K562 (cell line): ENCODE measurements around the gene MLC1. TPM values are rescaled to one million over a fixed set of nuclear protein-coding genes. Genes with fewer than 3 reads are reported as not detected.

Experiments used
- ATAC-seq: fragments of 200-7000 bp; cut with Tn5 transposase; 3 replicates; pipeline ENCODE4 v1.9.1; 2020; ENCODE audit warnings: moderate library complexity
- BruUV-seq: library from RNA; stranded (reverse); fragments of 400-500 nt; replicated peaks from 2 replicates; lab custom pipeline; 2021; lab: Mats Ljungman, UMichigan
- CTCF ChIA-PET: fragments of 300-600 bp; formaldehyde crosslinking; extraction: SDS; loops from one replicate; lab custom pipeline; 2021; ENCODE audit warnings: low intra/inter-chr PET ratio; lab: Yijun Ruan, JAX
- POLR2A ChIA-PET: fragments of 300-600, 350-650 bp; sonication (Branson Sonifier 250); formaldehyde crosslinking; extraction: SDS; loops from one replicate; lab custom pipeline; 2021; ENCODE audit warnings: antibody characterized with exemption, inconsistent platforms; lab: Yijun Ruan, JAX
- DNase-seq, 4 experiments: peaks; one replicate each; pipeline versions ENCODE4 v3.0.0 to v3.0.0-alpha.2; 2011 to 2018; ENCODE audit warnings: low spot score in 3 of 4, mixed read lengths in 3 of 4; ENCODE audit errors: extremely low read depth in 1 of 4
- FAIRE-seq: peaks from 2 replicates; lab custom pipeline; 2011; peaks lifted over from hg19 to GRCh38; lab: Jason Lieb, UNC
- H2AFZ ChIP-seq: 2 replicates; pipeline ENCODE4 v1.6.0; 2011; ENCODE audit warnings: low read depth, low read length, control low read depth, inconsistent platforms
- H3K27ac ChIP-seq: fragments of 200-600 bp; 3 replicates; pipeline ENCODE4 v1.8.0; 2011; ENCODE audit warnings: low read depth, mild to moderate bottlenecking, control low read depth, inconsistent platforms, low read length, moderate library complexity, mixed read lengths; ENCODE audit errors: extremely low read depth
- H3K27me3 ChIP-seq, 2 experiments: fragments of 300-600 bp in 1 of 2; 2 replicates in 1 of 2; 3 replicates in 1 of 2; pipeline versions ENCODE4 v1.6.0 to v1.8.0; 2011; ENCODE audit warnings: inconsistent platforms in 2 of 2, low read length in 2 of 2, mild to moderate bottlenecking in 1 of 2, mixed read lengths in 1 of 2, moderate library complexity in 1 of 2; ENCODE audit not compliant: control insufficient read depth in 2 of 2, insufficient read depth in 2 of 2
- H3K36me3 ChIP-seq: fragments of 300-600 bp; 3 replicates; pipeline ENCODE4 v1.8.0; 2011; ENCODE audit warnings: mild to moderate bottlenecking, low read length, inconsistent platforms; ENCODE audit not compliant: control insufficient read depth, insufficient read depth
- H3K4me1 ChIP-seq, 2 experiments: fragments of 200-600 bp in 1 of 2; replicated peaks in 1 of 2; 2 replicates in 1 of 2; 3 replicates in 1 of 2; pipeline versions ENCODE4 v1.5.1 to v1.8.0; 2011; ENCODE audit warnings: inconsistent platforms in 2 of 2, low read length in 2 of 2, mild to moderate bottlenecking in 1 of 2, mixed read lengths in 1 of 2, moderate library complexity in 1 of 2; ENCODE audit not compliant: control insufficient read depth in 2 of 2, insufficient read depth in 2 of 2
- H3K4me2 ChIP-seq: 2 replicates; pipeline ENCODE4 v1.6.1; 2011; ENCODE audit warnings: low read length, control low read depth, inconsistent platforms, mixed read lengths; ENCODE audit not compliant: insufficient read depth
- H3K4me3 ChIP-seq: fragments of 200-600 bp; sonication (generic), shearing (Covaris generic); 2 replicates; pipeline ENCODE4 v1.5.1; 2016; ENCODE audit warnings: control low read depth, inconsistent platforms
- H3K79me2 ChIP-seq: fragments of 200-600 bp; 3 replicates; pipeline ENCODE4 v1.8.0; 2011; ENCODE audit warnings: low read length, inconsistent platforms; ENCODE audit not compliant: control insufficient read depth, insufficient read depth
- H3K9ac ChIP-seq, 2 experiments: 2 replicates each; pipeline versions ENCODE4 v1.6.0 to v1.6.1; 2011; ENCODE audit warnings: low read depth in 2 of 2, low read length in 2 of 2, control low read depth in 1 of 2, inconsistent platforms in 1 of 2, mild to moderate bottlenecking in 1 of 2, mixed read lengths in 1 of 2; ENCODE audit not compliant: insufficient read depth in 1 of 2
- H3K9me1 ChIP-seq: one replicate; pipeline ENCODE4 v1.6.0; 2011; ENCODE audit warnings: inconsistent platforms, mild to moderate bottlenecking, low read length, moderate library complexity; ENCODE audit not compliant: control insufficient read depth, insufficient read depth
- H3K9me3 ChIP-seq: replicated peaks from 2 replicates; pipeline ENCODE4 v1.5.1; 2011; ENCODE audit warnings: low read depth, low read length, inconsistent platforms; ENCODE audit not compliant: control insufficient read depth, insufficient read depth
- H4K20me1 ChIP-seq: replicated peaks from 2 replicates; pipeline ENCODE4 v1.6.1; 2011; ENCODE audit warnings: low read length, inconsistent platforms, mixed read lengths; ENCODE audit not compliant: control insufficient read depth, insufficient read depth
- NCOA1 ChIP-seq: fragments of 450-650 bp; IDR thresholded peaks from 2 replicates; pipeline ENCODE4 v1.6.1; 2016; ENCODE audit warnings: low read depth
- NR4A1 ChIP-seq, 2 experiments: fragments of 250-450 bp in 1 of 2; fragments of 450-650 bp in 1 of 2; sonication (Bioruptor Pico) in 1 of 2; IDR thresholded peaks; 2 replicates each; pipeline versions ENCODE4 v1.4.0 to v1.6.1; 2016 to 2020; ENCODE audit warnings: mild to moderate bottlenecking in 2 of 2, missing compliant biosample characterization in 1 of 2, missing genetic modification characterization in 1 of 2, moderate library complexity in 1 of 2
- PREB ChIP-seq: sonication (generic); formaldehyde crosslinking; IDR thresholded peaks from 2 replicates; pipeline ENCODE4 v1.8.1; 2023; ENCODE audit warnings: mild to moderate bottlenecking, missing genetic modification reagents
- RBM17 ChIP-seq: fragments of 200-400 bp; formaldehyde crosslinking; IDR thresholded peaks from 2 replicates; pipeline ENCODE4 v1.6.1; 2017; ENCODE audit warnings: low read depth, mild to moderate bottlenecking, low read length, borderline replicate concordance
- SMAD3 ChIP-seq: fragments of 450-650 bp; formaldehyde crosslinking; conservative IDR thresholded peaks from 2 replicates; pipeline ENCODE4 v1.4.0; 2020; ENCODE audit warnings: mild to moderate bottlenecking
- TAF15 ChIP-seq: fragments of 200-400 bp; formaldehyde crosslinking; IDR thresholded peaks from 2 replicates; pipeline ENCODE4 v1.6.1; 2017; ENCODE audit warnings: mild to moderate bottlenecking, low read depth, low read length, moderate library complexity
- ZBTB7A ChIP-seq: IDR thresholded peaks from 2 replicates; pipeline ENCODE4 v1.6.1; 2011; ENCODE audit warnings: low read depth, mild to moderate bottlenecking, low read length, moderate library complexity, borderline replicate concordance; ENCODE audit not compliant: control insufficient read depth
- ZNF12 ChIP-seq: sonication (generic); formaldehyde crosslinking; IDR thresholded peaks from 2 replicates; pipeline ENCODE4 v1.4.0; 2020; ENCODE audit warnings: mild to moderate bottlenecking, missing genetic modification reagents
- ZNF561 ChIP-seq: fragments of 450-650 bp; formaldehyde crosslinking; conservative IDR thresholded peaks from 2 replicates; pipeline ENCODE4 v1.4.0; 2020; ENCODE audit warnings: mild to moderate bottlenecking, moderate library complexity
- WGBS: fragments of 100-300 bp; shearing (Covaris generic); methylation state at CpG from one replicate; pipeline ENCODE4 v1.1.6; 2016; ENCODE audit warnings: low coverage, mixed read lengths; ENCODE audit not compliant: insufficient coverage; ENCODE audit errors: missing lambda C conversion rate; 5-methylcytosine and 5-hydroxymethylcytosine counted together
- in situ Hi-C: fragments of 300-500 bp; cut with MboI; formaldehyde crosslinking; loops from 4 replicates; pipeline ENCODE4 v1.15.0; 2018; ENCODE audit warnings: inconsistent platforms, mixed read lengths
- intact Hi-C: fragments of 100-400 bp; cut with micrococcal nuclease; formaldehyde crosslinking; loops from 2 replicates; pipeline ENCODE4 v1.14.2; 2022
- polyA plus RNA-seq, 8 experiments: library from polyadenylated mRNA; depleted of rRNA in 4 of 8; stranded (reverse) in 5 of 8; unstranded in 3 of 8; fragments of >200 nt; fragmentation: Nextera tagmentation in 2 of 8; fragmentation: Illumina TruSeq in 1 of 8; extraction: Ambion mirVana in 2 of 8; extraction: Trizol in 1 of 8; gene quantifications; 2 replicates each; pipeline versions ENCODE4 v1.2.1 to v1.2.3, GENCODE V29; 2011 to 2014; ENCODE audit warnings: inconsistent platforms in 1 of 8, missing spikeins in 1 of 8
- total RNA-seq, 7 experiments: library from RNA; depleted of rRNA in 6 of 7; stranded (reverse); fragments of >200 nt in 6 of 7; fragmentation: Illumina TruSeq in 2 of 7; extraction: Trizol in 2 of 7; gene quantifications; 2 replicates each; pipeline versions ENCODE4 v1.2.1 to v1.2.3, GENCODE V29; 2011 to 2021; ENCODE audit warnings: low replicate concordance in 1 of 7
- TF ChIP-seq, protein P1 (sequence below), 3 experiments: IDR thresholded peaks in 2 of 3; conservative IDR thresholded peaks in 1 of 3; 2 replicates each; pipeline ENCODE4 v1.5.1; 2011 to 2012; ENCODE audit warnings: low read length in 3 of 3, mild to moderate bottlenecking in 3 of 3, control low read depth in 2 of 3, improper control_type of control experiment in 1 of 3, inconsistent platforms in 1 of 3, low read depth in 1 of 3, mixed read lengths in 1 of 3, moderate library complexity in 1 of 3; ENCODE audit not compliant: insufficient read depth in 2 of 3
- TF ChIP-seq, protein P2 (sequence below): fragments of 250-450 bp; sonication (Bioruptor Pico); IDR thresholded peaks from 2 replicates; pipeline ENCODE4 v1.6.1; 2021; ENCODE audit warnings: mild to moderate bottlenecking

Gene MLC1
- total and polyA plus RNA-seq, 9 of the 15 experiments (the other 6 are each of a cell fraction or from before 2014, with no cell fraction given): 0.06 to 0.98 (median 0.39) TPM

DNA sequence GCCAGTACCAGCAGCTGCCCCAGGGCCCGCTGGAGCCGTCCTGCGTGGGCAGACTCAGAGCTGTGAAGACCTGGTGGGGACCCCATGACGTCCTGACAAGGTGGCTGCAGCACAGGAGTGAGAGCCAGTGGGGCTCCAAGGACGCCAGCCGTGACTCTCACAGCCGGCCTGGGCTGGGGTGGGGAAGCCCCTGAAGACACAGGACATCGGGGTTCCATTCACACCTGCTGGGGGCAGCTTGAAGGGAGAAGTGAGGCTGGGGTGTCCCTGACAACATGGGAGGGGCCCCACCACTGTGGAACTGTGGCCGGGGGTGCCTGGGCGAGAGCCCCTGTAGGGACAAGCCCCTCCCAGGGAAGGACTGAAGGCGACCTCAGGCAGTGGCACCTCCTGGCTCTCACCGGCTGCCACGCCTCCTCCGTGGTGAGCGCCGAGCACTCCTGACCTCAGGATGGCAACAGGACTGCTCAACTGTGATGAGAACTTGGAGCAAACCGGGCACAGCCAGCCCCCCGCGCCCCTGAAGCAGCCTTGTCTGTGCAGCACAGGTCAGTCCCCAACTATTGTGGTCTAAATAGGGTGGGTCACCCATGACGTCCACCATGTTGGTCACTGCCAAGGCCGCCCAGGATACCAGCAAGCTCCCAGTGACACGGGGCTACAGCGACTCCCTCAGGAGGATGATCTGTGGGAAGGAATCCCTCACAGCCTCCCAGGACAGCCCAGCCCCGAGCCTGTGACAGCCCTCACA is 49.9 kb downstream of the MLC1 start (continued):
- TF ChIP-seq RBM17: no peak
- TF ChIP-seq, all 486 proteins: peak for 2

DNA sequence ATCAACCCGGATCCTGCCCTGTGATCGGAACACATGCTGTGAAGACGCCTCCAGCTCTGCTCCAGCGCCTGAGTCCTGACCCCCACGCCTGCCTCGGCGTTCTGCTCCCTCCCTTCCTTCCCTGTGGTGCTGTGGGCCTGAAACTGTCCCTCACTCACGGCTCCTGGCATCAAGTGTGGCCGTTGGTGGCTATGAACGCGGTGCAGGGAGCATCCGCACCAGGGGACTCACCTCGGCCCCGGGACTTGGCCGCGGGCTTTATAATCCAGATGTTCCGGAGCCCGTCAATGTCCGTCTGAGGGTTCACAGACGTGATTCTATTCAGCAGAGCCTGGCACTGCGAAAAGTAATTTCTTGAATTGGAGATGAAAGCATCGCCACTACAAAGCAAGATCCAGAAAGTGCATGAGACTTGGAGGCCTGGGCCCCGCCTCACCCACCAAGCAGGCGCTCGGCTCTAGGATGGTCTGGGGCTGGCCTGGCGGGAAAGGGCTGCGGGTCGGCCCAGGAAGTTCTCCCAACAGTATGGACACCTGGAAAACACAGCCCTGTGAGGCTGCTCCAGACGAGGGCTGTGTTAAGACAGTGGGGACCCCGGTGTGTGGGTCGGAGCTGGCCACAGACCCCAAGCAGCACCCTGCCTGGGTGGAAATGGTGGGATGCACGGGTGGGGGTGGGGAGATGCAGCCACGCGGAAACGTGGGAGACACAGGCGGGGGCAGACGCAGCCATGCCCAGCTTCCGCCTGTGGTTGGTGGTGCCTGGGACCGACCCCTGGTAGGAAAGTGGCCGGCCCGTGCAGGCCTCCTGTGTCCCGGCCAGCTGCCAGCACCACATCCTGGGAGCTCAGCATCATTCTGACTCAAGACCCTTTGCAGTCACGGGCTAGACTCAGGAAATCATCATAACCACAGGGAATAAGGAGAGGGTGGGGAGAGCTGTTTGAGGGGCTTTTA is 50.8 kb downstream of the MLC1 start:
- POLR2A ChIA-PET: no interaction called here
- CTCF ChIA-PET: interaction anchor here (1.1 kb wide), 1 partner anchor 105 kb away, joined by 3 read pairs; no protein-coding TSS in a partner anchor
- TF ChIP-seq, protein P1, sequence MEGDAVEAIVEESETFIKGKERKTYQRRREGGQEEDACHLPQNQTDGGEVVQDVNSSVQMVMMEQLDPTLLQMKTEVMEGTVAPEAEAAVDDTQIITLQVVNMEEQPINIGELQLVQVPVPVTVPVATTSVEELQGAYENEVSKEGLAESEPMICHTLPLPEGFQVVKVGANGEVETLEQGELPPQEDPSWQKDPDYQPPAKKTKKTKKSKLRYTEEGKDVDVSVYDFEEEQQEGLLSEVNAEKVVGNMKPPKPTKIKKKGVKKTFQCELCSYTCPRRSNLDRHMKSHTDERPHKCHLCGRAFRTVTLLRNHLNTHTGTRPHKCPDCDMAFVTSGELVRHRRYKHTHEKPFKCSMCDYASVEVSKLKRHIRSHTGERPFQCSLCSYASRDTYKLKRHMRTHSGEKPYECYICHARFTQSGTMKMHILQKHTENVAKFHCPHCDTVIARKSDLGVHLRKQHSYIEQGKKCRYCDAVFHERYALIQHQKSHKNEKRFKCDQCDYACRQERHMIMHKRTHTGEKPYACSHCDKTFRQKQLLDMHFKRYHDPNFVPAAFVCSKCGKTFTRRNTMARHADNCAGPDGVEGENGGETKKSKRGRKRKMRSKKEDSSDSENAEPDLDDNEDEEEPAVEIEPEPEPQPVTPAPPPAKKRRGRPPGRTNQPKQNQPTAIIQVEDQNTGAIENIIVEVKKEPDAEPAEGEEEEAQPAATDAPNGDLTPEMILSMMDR (IDR thresholded peaks at IDR 0.05 in 2 of 3, conservative IDR thresholded peaks at IDR 0.05 in 1 of 3; ENCODE audit: insufficient read depth in 2 of 3, low read depth in 1 of 3, low read length in 3 of 3): no peak
- no peak for TF ChIP-seq ZBTB7A
- no peak for TF ChIP-seq ZNF561 (CRISPR knock-in tag)
- TF ChIP-seq, protein P2, sequence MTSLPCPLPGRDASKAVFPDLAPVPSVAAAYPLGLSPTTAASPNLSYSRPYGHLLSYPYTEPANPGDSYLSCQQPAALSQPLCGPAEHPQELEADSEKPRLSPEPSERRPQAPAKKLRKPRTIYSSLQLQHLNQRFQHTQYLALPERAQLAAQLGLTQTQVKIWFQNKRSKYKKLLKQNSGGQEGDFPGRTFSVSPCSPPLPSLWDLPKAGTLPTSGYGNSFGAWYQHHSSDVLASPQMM (CRISPR knock-in tag): no peak
- TF ChIP-seq PREB (CRISPR knock-in tag): no peak
- no peak for TF ChIP-seq NR4A1 (CRISPR knock-in tag; IDR thresholded peaks at IDR 0.05)
- TF ChIP-seq NR4A1 (tag; IDR thresholded peaks at IDR 0.05): no peak
- no peak for TF ChIP-seq SMAD3 (CRISPR knock-in tag)
- no peak for TF ChIP-seq TAF15
- TF ChIP-seq NCOA1: no peak
- no peak for TF ChIP-seq ZNF12

More for the DNA sequence above, 50.8 kb downstream of the MLC1 start:
- Histone ChIP-seq H4K20me1 (no peaks in the 10 kb centered on the region; the same call in 1 of the 2 replicates), H3K4me2 (no peak overlapping the region), H3K27ac (no peak overlapping the region), H3K36me3 (no peaks in the 10 kb centered on the region), H3K4me3 (no peak overlapping the region), H3K9ac (no peak overlapping the region), H2AFZ (no peak overlapping the region), H3K27me3 (peaks cover 4 to 54% of the 10 kb centered on the region in 2 experiments; a peak in 4 of 5 replicates), H3K79me2 (no peaks in the 10 kb centered on the region), H3K9me1 (no peaks in the 10 kb centered on the region), H3K4me1 (peaks cover 0 to 50% of the 10 kb centered on the region in 2 experiments; a peak in 2 of 5 replicates), H3K9me3 (no peaks in the 10 kb centered on the region)
- intact Hi-C loops (loop anchor here (5.0 kb wide), 1 partner anchor 267 kb away; no protein-coding TSS in a partner anchor), in situ Hi-C loops (loop anchor here (5.0 kb wide), 2 partner anchors 102 to 267 kb away; no protein-coding TSS in a partner anchor)
- ATAC-seq: no peak
- WGBS: 16% methylated on average over 15 of the region's 43 CpGs
- DNase-seq: no peak
- no peak for FAIRE-seq
- no TSS peak for BruUV-seq
